Suprapubic skin (tissue), 4 donors: Measurements from ENCODE around the gene SH3BP5. TPM values are rescaled to one million over a fixed set of nuclear protein-coding genes. Genes with fewer than 3 reads are reported as not detected.

Experiments used
- DNase-seq, 2 donors: peaks; one replicate each; pipeline ENCODE4 v3.0.0-alpha.2; 2019; ENCODE audit warnings: low spot score in 2 of 2
- H3K27ac ChIP-seq: fragments of 200-600 bp; sonication (generic); one replicate; pipeline ENCODE4 v1.5.1; 2019
- H3K27me3 ChIP-seq: fragments of 200-600 bp; sonication (generic); one replicate; pipeline ENCODE4 v1.5.1; 2019
- H3K36me3 ChIP-seq: fragments of 200-600 bp; sonication (generic); one replicate; pipeline ENCODE4 v1.5.1; 2019
- H3K4me1 ChIP-seq: fragments of 200-600 bp; sonication (generic); one replicate; pipeline ENCODE4 v1.5.1; 2019
- H3K4me3 ChIP-seq: fragments of 200-600 bp; sonication (generic); one replicate; pipeline ENCODE4 v1.5.1; 2019; ENCODE audit warnings: mild to moderate bottlenecking
- H3K9me3 ChIP-seq: fragments of 200-600 bp; sonication (generic); one replicate; pipeline ENCODE4 v1.5.1; 2019
- EP300 ChIP-seq: sonication (generic); formaldehyde crosslinking; IDR thresholded peaks from one replicate; pipeline ENCODE4 v1.6.1; 2017; ENCODE audit warnings: antibody characterized with exemption
- POLR2A ChIP-seq, 2 donors: fragments of 450-650 bp; IDR thresholded peaks; one replicate each; pipeline ENCODE4 v1.6.1; 2017; ENCODE audit warnings: antibody characterized with exemption in 2 of 2, mild to moderate bottlenecking in 2 of 2, moderate library complexity in 2 of 2
- POLR2AphosphoS5 ChIP-seq, 3 donors: sonication (generic); formaldehyde crosslinking; IDR thresholded peaks; one replicate each; pipeline ENCODE4 v1.6.1; 2017; ENCODE audit warnings: antibody characterized with exemption in 3 of 3
- WGBS: methylation state at CpG from one replicate; pipeline ENCODE4 v1.1.5; 2018; 5-methylcytosine and 5-hydroxymethylcytosine counted together
- total RNA-seq, 4 donors: library from RNA; depleted of rRNA; stranded (reverse); fragments of >200 nt; gene quantifications; one replicate each; pipeline ENCODE4 v1.1.0, GENCODE V29; 2016
- TF ChIP-seq, protein P1 (sequence below), 2 donors: fragments of 200-600 bp in 1 of 2; fragments of 450-650 bp in 1 of 2; sonication (generic) in 1 of 2; IDR thresholded peaks; one replicate each; pipeline ENCODE4 v1.5.1; 2016 to 2019; ENCODE audit warnings: antibody characterized with exemption in 2 of 2, mild to moderate bottlenecking in 1 of 2, moderate library complexity in 1 of 2

SH3BP5 gene
- total RNA-seq, 4 donors from 2014 or later = 11.2 to 27.0 (median 17.8) TPM

DNA sequence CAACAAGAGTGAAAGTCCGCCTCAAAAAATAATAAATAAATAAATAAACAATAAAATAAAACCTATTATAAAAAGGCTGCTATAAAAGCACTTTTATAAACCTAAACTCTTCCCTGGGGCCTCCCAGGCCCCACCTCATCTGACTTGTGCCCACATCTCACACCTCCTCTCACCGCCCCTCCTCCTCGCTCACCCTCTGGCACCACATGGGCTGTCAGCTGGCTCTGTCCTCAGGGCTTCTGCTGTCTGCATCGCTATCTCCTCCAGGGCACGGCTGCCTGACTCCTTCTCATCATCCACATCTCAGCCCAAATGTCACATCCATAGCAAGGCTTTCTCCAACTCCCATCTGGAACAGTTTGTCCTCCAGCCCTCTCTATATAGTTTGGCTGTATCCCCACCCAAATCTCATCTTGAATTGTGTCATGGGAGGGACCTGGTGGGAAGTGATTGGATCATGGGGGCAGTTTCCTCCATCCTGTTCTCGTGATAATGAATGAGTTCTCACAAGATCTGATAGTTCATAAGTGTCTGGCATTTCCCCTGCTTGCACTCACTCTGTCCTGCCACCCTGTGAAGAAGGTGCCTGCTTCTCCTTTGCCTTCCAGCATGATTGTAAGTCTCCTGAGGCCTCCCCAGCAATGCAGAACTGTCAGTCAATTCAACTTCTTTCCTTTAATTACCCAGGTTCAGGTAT lies 8.8 kb upstream of the SH3BP5 start:
- Histone ChIP-seq H3K9me3 (no peaks in the 10 kb centered on the region), H3K27me3 (no peaks in the 10 kb centered on the region), H3K4me3 (no peak overlapping the region), H3K27ac (no peak overlapping the region), H3K4me1 (no peaks in the 10 kb centered on the region), H3K36me3 (no peaks in the 10 kb centered on the region)
- DNase-seq = no peak
- TF ChIP-seq, protein P1, sequence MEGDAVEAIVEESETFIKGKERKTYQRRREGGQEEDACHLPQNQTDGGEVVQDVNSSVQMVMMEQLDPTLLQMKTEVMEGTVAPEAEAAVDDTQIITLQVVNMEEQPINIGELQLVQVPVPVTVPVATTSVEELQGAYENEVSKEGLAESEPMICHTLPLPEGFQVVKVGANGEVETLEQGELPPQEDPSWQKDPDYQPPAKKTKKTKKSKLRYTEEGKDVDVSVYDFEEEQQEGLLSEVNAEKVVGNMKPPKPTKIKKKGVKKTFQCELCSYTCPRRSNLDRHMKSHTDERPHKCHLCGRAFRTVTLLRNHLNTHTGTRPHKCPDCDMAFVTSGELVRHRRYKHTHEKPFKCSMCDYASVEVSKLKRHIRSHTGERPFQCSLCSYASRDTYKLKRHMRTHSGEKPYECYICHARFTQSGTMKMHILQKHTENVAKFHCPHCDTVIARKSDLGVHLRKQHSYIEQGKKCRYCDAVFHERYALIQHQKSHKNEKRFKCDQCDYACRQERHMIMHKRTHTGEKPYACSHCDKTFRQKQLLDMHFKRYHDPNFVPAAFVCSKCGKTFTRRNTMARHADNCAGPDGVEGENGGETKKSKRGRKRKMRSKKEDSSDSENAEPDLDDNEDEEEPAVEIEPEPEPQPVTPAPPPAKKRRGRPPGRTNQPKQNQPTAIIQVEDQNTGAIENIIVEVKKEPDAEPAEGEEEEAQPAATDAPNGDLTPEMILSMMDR (IDR thresholded peaks at IDR 0.05) = no peak
- TF ChIP-seq EP300 = no peak
- no peak for TF ChIP-seq POLR2AphosphoS5 (IDR thresholded peaks at IDR 0.05)
- no peak for TF ChIP-seq POLR2A (IDR thresholded peaks at IDR 0.05)
- 69% methylated on average over 6 of the region's 6 CpGs for WGBS

DNA sequence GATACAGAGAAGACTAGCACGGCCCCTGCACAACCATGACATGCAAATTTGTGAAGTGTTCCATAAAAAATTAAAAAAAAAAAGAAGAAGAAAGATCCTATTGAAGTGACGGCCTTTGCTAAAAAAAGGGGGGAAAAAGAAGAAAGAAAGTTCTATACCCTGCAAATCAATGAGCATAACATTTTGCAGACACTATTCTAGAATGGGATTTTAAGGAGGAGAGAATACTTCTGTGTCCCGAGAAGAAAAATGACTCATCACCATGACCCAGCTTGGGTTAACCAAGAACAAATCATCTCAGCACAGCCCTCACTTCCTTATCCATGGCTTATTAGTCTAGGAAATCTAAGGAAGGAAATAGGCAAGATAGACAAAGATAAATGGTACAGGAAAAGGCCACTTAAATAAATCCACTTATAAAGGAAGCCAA lies 7.4 kb upstream of the SH3BP5 start:
- no peaks in the 10 kb centered on the region for H3K9me3 ChIP-seq
- TF ChIP-seq POLR2A (IDR thresholded peaks at IDR 0.05) = no peak
- no peak for TF ChIP-seq POLR2AphosphoS5 (IDR thresholded peaks at IDR 0.05)
- TF ChIP-seq, protein P1 (IDR thresholded peaks at IDR 0.05) = no peak
- TF ChIP-seq EP300 = no peak
- whole genome bisulfite sequencing = 58% methylated on average over 3 of the region's 3 CpGs
- no peak overlapping the region for H3K4me3 ChIP-seq
- H3K36me3 ChIP-seq = no peaks in the 10 kb centered on the region
- no peak overlapping the region for H3K27ac ChIP-seq
- no peaks in the 10 kb centered on the region for H3K27me3 ChIP-seq
- DNase-seq = no peak
- no peaks in the 10 kb centered on the region for H3K4me1 ChIP-seq

DNA sequence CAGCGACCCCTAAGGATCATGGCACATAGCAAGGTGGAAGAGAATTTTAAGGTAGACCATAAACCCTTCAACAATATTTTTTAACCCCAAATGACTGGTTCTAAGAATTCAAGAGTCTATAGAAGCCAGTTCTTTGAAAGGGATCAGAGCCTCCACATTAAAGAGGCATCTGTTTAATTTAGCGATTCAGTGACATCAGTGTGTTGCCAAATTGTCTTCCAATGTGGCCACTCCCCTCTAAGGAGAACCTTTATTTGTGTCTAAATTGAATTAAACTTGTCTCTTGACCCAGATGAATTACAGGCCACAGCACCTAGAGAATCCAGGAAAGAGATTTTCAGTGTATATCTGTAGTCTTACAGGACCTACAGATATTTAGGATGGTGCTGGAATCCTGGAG lies 6.6 kb upstream of the SH3BP5 start:
- WGBS = 80% methylated on average over 2 of the region's 2 CpGs

DNA sequence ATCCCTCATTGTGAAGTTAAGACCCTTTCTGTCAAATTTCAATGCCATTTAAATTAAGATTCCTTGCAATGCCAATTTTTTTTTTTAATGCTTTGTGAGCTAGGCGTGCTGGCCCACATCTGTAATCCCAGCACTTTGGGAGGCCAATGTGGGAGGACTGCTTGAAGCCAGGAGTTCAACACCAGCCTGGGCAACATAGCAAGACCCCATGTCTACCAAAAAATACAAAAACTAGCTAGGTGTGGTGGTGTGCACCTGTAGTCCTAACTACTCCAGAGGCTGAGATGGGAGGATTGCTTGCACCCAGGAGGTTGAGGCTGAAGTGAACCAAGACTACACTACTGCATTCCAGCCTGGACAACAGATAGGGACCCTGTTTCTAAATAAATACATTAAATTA lies 5.6 kb upstream of the SH3BP5 start:
- Histone ChIP-seq H3K4me3 (no peak overlapping the region), H3K9me3 (no peaks in the 10 kb centered on the region), H3K27me3 (no peaks in the 10 kb centered on the region), H3K4me1 (peaks cover 3% of the 10 kb centered on the region), H3K36me3 (no peaks in the 10 kb centered on the region), H3K27ac (no peak overlapping the region)
- 90% methylated on average over 1 of the region's 1 CpG for WGBS
- no peak for DNase-seq
- TF ChIP-seq POLR2A (IDR thresholded peaks at IDR 0.05) (no peak), EP300 (no peak), POLR2AphosphoS5 (IDR thresholded peaks at IDR 0.05) (no peak)
- TF ChIP-seq, protein P1 (IDR thresholded peaks at IDR 0.05) = no peak

More for the DNA sequence above, 6.6 kb upstream of the SH3BP5 start:
- H3K36me3 ChIP-seq = no peaks in the 10 kb centered on the region
- H3K27me3 ChIP-seq = no peaks in the 10 kb centered on the region
- no peaks in the 10 kb centered on the region for H3K4me1 ChIP-seq
- TF ChIP-seq POLR2A (IDR thresholded peaks at IDR 0.05) (no peak), POLR2AphosphoS5 (IDR thresholded peaks at IDR 0.05) (no peak), EP300 (no peak)
- TF ChIP-seq, protein P1 (IDR thresholded peaks at IDR 0.05) = no peak
- no peak for DNase-seq
- H3K27ac ChIP-seq = no peak overlapping the region
- H3K4me3 ChIP-seq = no peak overlapping the region
- H3K9me3 ChIP-seq = no peaks in the 10 kb centered on the region

DNA sequence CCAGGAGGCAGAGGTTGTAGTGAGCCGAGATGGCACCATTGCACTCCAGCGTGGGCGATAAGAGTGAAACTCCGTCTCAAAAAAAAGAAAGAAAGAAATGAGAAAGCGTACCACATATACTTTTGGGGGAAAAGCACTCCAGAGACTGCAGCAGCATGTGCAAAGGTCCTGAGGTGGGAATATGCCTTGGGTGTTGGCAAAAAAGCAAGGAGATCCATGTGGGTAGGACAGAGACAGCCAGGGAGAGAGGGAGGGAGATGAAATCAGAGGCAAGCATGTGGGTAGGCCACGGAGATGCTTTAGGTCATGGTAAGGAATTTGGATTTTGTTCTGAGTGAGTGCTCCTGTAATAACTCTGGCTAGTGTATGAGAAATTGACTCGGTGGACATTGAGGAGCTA lies 3.7 kb upstream of the SH3BP5 start:
- 85% methylated on average over 7 of the region's 7 CpGs for WGBS
- Histone ChIP-seq H3K9me3 (no peaks in the 10 kb centered on the region), H3K36me3 (no peaks in the 10 kb centered on the region), H3K27ac (no peak overlapping the region), H3K27me3 (no peaks in the 10 kb centered on the region), H3K4me3 (no peak overlapping the region), H3K4me1 (peaks cover 13% of the 10 kb centered on the region)
- no peak for TF ChIP-seq EP300
- TF ChIP-seq, protein P1 (IDR thresholded peaks at IDR 0.05) = no peak
- no peak for TF ChIP-seq POLR2AphosphoS5 (IDR thresholded peaks at IDR 0.05)
- no peak for TF ChIP-seq POLR2A (IDR thresholded peaks at IDR 0.05)
- no peak for DNase-seq
